ENCODE results near the gene AKT3.

AKT3 gene

DNA sequence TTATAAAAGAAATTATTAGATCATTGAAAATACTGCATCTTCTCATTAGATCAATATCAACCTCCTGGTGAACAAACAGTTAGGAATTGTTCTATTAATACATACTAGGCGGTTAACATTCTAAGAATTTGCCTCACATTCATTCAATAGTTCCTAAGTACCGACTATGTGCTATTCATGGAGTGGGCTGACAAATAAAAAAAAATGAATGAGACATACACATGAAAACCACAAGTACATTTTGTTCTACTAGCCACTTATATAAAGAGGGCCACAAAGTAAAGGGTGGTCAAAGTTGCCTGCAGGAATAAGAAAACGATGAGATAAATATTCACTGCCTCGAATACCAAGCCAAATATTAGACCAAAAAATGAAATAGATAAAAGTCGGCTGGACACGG lies 299.8 kb downstream of the AKT3 start:
- no peak for DNase-seq (ENCODE audit: low spot score)
- TF ChIP-seq, protein P1, sequence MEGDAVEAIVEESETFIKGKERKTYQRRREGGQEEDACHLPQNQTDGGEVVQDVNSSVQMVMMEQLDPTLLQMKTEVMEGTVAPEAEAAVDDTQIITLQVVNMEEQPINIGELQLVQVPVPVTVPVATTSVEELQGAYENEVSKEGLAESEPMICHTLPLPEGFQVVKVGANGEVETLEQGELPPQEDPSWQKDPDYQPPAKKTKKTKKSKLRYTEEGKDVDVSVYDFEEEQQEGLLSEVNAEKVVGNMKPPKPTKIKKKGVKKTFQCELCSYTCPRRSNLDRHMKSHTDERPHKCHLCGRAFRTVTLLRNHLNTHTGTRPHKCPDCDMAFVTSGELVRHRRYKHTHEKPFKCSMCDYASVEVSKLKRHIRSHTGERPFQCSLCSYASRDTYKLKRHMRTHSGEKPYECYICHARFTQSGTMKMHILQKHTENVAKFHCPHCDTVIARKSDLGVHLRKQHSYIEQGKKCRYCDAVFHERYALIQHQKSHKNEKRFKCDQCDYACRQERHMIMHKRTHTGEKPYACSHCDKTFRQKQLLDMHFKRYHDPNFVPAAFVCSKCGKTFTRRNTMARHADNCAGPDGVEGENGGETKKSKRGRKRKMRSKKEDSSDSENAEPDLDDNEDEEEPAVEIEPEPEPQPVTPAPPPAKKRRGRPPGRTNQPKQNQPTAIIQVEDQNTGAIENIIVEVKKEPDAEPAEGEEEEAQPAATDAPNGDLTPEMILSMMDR (IDR thresholded peaks at IDR 0.05; ENCODE audit: borderline replicate concordance, control extremely low read depth, extremely low read depth, insufficient read depth, missing control alignments): no peak
- in situ Hi-C loops (cut with MboI; ENCODE audit: low sequenced_read_pairs, unreplicated experiment): no loop called here

DNA sequence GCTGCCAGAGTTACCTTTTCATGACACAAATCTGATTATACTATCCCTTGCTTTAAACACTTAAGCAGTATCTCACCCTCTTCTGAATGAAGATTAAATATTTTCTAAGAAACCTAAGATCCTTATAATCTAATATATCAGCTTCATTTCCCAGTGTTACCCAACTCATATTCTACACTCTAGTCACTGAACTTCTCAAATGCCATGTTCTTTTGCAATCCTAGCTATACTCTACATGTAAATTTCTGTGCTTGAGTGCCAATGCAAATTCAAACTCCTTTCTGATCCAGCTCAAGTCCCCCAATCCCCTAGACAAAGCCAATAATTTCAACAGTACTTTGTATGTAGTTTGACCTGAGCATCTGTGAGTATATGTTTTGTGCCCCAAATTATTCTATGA lies 300.3 kb downstream of the AKT3 start:
- in situ Hi-C loops (cut with MboI; ENCODE audit: low sequenced_read_pairs, unreplicated experiment): no loop called here
- no peak for DNase-seq (ENCODE audit: low spot score)
- TF ChIP-seq, protein P1 (IDR thresholded peaks at IDR 0.05; ENCODE audit: borderline replicate concordance, control extremely low read depth, extremely low read depth, insufficient read depth, missing control alignments): no peak

DNA sequence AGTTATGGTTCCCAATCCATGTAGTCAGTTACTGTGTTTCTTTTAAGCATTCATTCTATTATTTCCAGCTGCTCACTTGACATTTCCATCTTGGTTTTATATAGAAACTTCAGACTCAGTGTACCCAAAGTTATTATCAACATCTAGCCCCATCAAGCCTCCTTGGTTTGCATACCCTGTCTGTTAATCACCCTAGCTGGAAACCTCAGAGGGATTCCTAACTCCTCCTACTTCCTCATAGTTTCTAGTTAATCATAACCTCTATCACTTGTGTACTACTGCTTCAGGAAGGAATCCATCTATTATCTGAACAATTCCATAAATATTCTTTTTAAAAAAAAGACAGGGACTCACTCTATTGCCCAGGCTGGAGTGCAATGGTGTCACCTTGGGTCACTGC lies 300.9 kb downstream of the AKT3 start:
- in situ Hi-C loops (cut with MboI; ENCODE audit: low sequenced_read_pairs, unreplicated experiment): no loop called here
- no peak for DNase-seq (ENCODE audit: low spot score)
- TF ChIP-seq, protein P1 (IDR thresholded peaks at IDR 0.05; ENCODE audit: borderline replicate concordance, control extremely low read depth, extremely low read depth, insufficient read depth, missing control alignments): no peak

DNA sequence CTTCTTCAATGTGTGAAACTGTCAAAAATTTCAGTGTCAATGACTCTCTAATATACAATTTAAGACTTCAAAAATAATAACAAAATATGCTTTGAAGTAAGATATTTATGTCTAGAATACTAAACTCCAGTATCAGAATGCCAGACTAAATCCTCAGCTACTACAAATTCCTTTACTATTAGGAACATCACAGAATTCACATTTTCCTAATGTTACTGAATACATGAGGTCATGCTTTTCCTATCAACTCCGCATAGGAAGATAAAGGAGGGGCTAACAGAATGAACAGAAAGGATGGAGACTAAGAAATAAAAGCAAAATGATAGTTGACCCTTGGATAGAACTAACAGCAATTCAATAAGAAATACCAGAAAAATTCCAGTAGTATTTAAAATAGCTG lies 301.5 kb downstream of the AKT3 start:
- TF ChIP-seq, protein P1 (IDR thresholded peaks at IDR 0.05; ENCODE audit: borderline replicate concordance, control extremely low read depth, extremely low read depth, insufficient read depth, missing control alignments): no peak
- in situ Hi-C loops (cut with MboI; ENCODE audit: low sequenced_read_pairs, unreplicated experiment): no loop called here
- DNase-seq (ENCODE audit: low spot score): no peak

DNA sequence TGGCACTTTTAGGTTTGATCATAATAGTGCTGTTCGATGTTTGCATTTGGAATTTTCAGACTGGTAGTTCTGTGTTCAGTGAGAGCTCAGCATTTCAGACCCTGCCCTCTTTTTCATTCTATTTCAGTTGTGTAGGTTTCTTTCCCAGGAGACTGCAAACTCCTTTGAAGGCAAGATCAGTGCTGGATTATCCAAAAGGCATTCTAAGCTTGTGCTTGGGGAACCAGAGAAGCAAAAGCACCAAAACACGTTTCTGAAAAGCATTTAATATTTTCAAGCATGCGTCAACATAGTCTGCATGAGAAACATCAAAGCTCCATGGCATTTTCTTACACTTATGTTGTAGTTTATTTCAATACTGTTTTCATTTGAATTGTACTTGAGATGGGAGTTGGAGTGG lies 302.2 kb downstream of the AKT3 start:
- TF ChIP-seq, protein P1 (IDR thresholded peaks at IDR 0.05; ENCODE audit: borderline replicate concordance, control extremely low read depth, extremely low read depth, insufficient read depth, missing control alignments): no peak
- no peak for DNase-seq (ENCODE audit: low spot score)
- in situ Hi-C loops (cut with MboI; ENCODE audit: low sequenced_read_pairs, unreplicated experiment): no loop called here

DNA sequence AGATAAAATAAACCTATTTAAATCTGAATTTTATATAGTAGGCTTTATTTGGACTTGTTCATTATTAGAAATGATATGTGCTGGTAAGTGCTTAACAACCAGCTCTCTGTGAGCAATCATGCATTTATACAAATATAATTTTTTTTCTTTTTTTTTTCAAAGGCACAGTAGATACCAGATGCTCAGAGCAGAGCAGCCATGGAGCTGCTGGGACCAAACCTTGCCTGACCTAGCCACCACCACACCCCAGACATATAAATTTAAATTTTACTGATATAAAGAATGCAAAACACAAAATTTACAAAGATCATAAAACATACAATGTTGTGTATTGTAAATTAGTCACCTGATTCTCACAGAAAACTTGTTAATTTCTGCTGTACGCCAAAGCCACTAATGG lies 303.6 kb downstream of the AKT3 start:
- DNase-seq (ENCODE audit: low spot score): no peak
- in situ Hi-C loops (cut with MboI; ENCODE audit: low sequenced_read_pairs, unreplicated experiment): no loop called here

More for the DNA sequence above, 303.6 kb downstream of the AKT3 start:
- TF ChIP-seq, protein P1 (IDR thresholded peaks at IDR 0.05; ENCODE audit: borderline replicate concordance, control extremely low read depth, extremely low read depth, insufficient read depth, missing control alignments): no peak

Measured in GM13976 (cell line).